Kidney (tissue), 14 donors: ENCODE measurements around the gene PRDX6. TPM values are rescaled to one million over a fixed set of nuclear protein-coding genes. Genes with fewer than 3 reads are reported as not detected.
A peak's percentile ranks its signal among the peaks of the same experiment; 100 is the strongest.

Experiments used
- DNase-seq, 5 donors: peaks; one replicate each; pipeline ENCODE4 v3.0.0-alpha.2; 2013 to 2020
- FAIRE-seq: peaks from 2 replicates; lab custom pipeline; 2012; peaks lifted over from hg19 to GRCh38; lab: Jason Lieb, UNC
- H3K27ac ChIP-seq, 2 donors: one replicate each; pipeline ENCODE4 v1.7.0; 2013; ENCODE audit warnings: low read depth in 2 of 2, low read length in 2 of 2, inconsistent platforms in 1 of 2
- H3K27me3 ChIP-seq: one replicate; pipeline ENCODE4 v1.7.1; 2013; ENCODE audit warnings: low read length, inconsistent platforms; ENCODE audit not compliant: control insufficient read depth, insufficient read depth
- H3K36me3 ChIP-seq, 3 donors: one replicate each; pipeline versions ENCODE4 v1.7.0 to v1.7.1; 2013; ENCODE audit warnings: low read length in 3 of 3, control low read depth in 1 of 3, inconsistent platforms in 1 of 3; ENCODE audit not compliant: insufficient read depth in 3 of 3, control insufficient read depth in 2 of 3
- H3K4me1 ChIP-seq, 3 donors: one replicate each; pipeline versions ENCODE4 v1.7.0 to v1.7.1; 2013; ENCODE audit warnings: low read length in 3 of 3, inconsistent platforms in 1 of 3, low read depth in 1 of 3; ENCODE audit not compliant: control insufficient read depth in 2 of 3, insufficient read depth in 2 of 3
- H3K4me3 ChIP-seq, 3 donors: one replicate each; pipeline versions ENCODE4 v1.7.0 to v1.8.1; 2013; ENCODE audit warnings: low read length in 3 of 3, control low read depth in 1 of 3, inconsistent platforms in 1 of 3
- H3K9ac ChIP-seq, 3 donors: one replicate each; pipeline versions ENCODE4 v1.7.0 to v1.7.1; 2013; ENCODE audit warnings: low read length in 3 of 3, control low read depth in 1 of 3, inconsistent platforms in 1 of 3
- H3K9me3 ChIP-seq, 3 donors: one replicate each; pipeline versions ENCODE4 v1.7.0 to v1.7.1; 2013; ENCODE audit warnings: low read length in 3 of 3, control low read depth in 1 of 3, inconsistent platforms in 1 of 3; ENCODE audit not compliant: control insufficient read depth in 2 of 3, insufficient read depth in 1 of 3
- CTCF ChIP-seq: IDR thresholded peaks from 3 replicates; pipeline ENCODE4 v1.5.1; 2012; ENCODE audit warnings: mild to moderate bottlenecking, moderate library complexity, borderline replicate concordance; ENCODE audit not compliant: insufficient read depth; ENCODE audit errors: extremely low read depth
- intact Hi-C: fragments of 100-400 bp; cut with DNase I; formaldehyde crosslinking; loops from one replicate; pipeline ENCODE4 v1.11.1; 2022
- polyA plus RNA-seq: library from polyadenylated mRNA; stranded (reverse); fragments of 350-450 nt; fragmentation: Illumina TruSeq; extraction: RNeasy Lipid Tissue Mini Kit (QIAGEN cat#74804); gene quantifications from one replicate; pipeline ENCODE4 v1.2.3, GENCODE V29; 2014; ENCODE audit warnings: low read depth, low replicate concordance; ENCODE audit not compliant: insufficient read depth
- total RNA-seq: library from RNA; stranded (reverse); fragmentation: NEBNext Ultra II Directional; extraction: Animal tissue kit (Norgen Biotek cat#: 25700); gene quantifications from one replicate; pipeline ENCODE4 v1.2.1, GENCODE V29; 2021
- donor health status: control.
- donor health status: control.
- donor health status: control.
- donor health status: control.
- donor health status: control.
- donor health status: DM: yes; HTN: yes; CAD: no.
- donor health status: Normal renal cell carcinoma (clear cell type).

Gene PRDX6
- total and polyA plus RNA-seq, 2 donors from 2014 or later, result 280 to 563 TPM

- Histone ChIP-seq H3K9me3 (no peaks in the 10 kb centered on the region), H3K27ac (no peak overlapping the region), H3K27me3 (no peaks in the 10 kb centered on the region), H3K9ac (no peak overlapping the region), H3K36me3 (no peaks in the 10 kb centered on the region), H3K4me3 (no peak overlapping the region), H3K4me1 (peaks cover 0 to 11% (median 11%) of the 10 kb centered on the region in 3 donors)
- intact Hi-C loops, result no loop called here
- no peak for TF ChIP-seq CTCF
- FAIRE-seq, result no peak
- DNase-seq, result no peak
These were observed 7.5 kb upstream of the PRDX6 start for GRCh38 chr1:173469656-173470055.

- no peaks in the 10 kb centered on the region for H3K36me3 ChIP-seq
- H3K27me3 ChIP-seq, result no peaks in the 10 kb centered on the region
- no peak for TF ChIP-seq CTCF
- no peak for FAIRE-seq
- no peak overlapping the region for H3K27ac ChIP-seq
- peaks cover 0 to 12% (median 11%) of the 10 kb centered on the region in 3 donors for H3K4me1 ChIP-seq
- intact Hi-C loops, result no loop called here
- H3K9me3 ChIP-seq, result no peaks in the 10 kb centered on the region
- DNase-seq, result no peak
- H3K9ac ChIP-seq, result no peak overlapping the region
- H3K4me3 ChIP-seq, result no peak overlapping the region
These were observed 6.5 kb upstream of the PRDX6 start for GRCh38 chr1:173470608-173471007.

DNA sequence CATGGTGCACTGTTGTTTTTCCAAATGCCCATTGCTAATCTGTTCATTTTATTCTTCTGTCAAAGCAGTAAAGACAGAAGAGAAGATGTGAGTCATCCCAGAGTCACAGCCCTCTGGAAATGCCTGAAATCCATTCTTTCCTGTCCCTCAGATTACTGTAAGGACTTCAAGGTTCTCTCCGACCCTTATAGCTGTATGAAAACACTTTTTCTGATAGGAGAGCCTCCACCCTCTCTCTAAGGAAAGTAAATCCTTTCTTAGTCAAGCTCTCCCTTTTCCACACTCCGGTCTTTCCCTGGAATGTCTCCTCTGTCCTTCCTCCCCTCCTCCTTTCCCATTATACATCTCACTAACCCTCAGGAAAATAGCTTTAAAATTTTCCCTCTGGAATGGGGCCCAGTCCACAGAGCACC lies 3.5 kb upstream of the PRDX6 start:
- FAIRE-seq, result no peak
- H3K9ac ChIP-seq, result peak overlapping the region in 1 of 3 donors; percentile 44
- no peaks in the 10 kb centered on the region for H3K9me3 ChIP-seq
- H3K27me3 ChIP-seq, result no peaks in the 10 kb centered on the region
- no peak overlapping the region for H3K4me3 ChIP-seq
- no peaks in the 10 kb centered on the region for H3K36me3 ChIP-seq
- intact Hi-C loops, result no loop called here
- no peak for DNase-seq
- no peak for TF ChIP-seq CTCF
- peak overlapping the region in 1 of 2 donors; percentile 59 for H3K27ac ChIP-seq
- peaks cover 0 to 23% (median 12%) of the 10 kb centered on the region in 3 donors for H3K4me1 ChIP-seq
